Subcutaneous abdominal adipose tissue (tissue), 5 donors: ENCODE data around the gene PSMA5.
"Not testable (repeated sequence)": the region's sequence is repeated elsewhere in the genome, so short reads cannot be mapped to it uniquely, and the experiment has no call there.

Experiments
- H3K27ac ChIP-seq: one replicate; pipeline ENCODE4 v1.7.0; 2013; ENCODE audit warnings: low read depth, mild to moderate bottlenecking, inconsistent platforms, low read length, moderate library complexity
- H3K27me3 ChIP-seq, 5 donors: one replicate each; pipeline ENCODE4 v1.7.0; 2013; ENCODE audit warnings: low read length in 5 of 5, inconsistent platforms in 1 of 5; ENCODE audit not compliant: control insufficient read depth in 5 of 5, insufficient read depth in 4 of 5
- H3K36me3 ChIP-seq, 5 donors: one replicate each; pipeline ENCODE4 v1.7.0; 2013; ENCODE audit warnings: low read length in 5 of 5; ENCODE audit not compliant: control insufficient read depth in 5 of 5, insufficient read depth in 5 of 5
- H3K4me1 ChIP-seq, 5 donors: one replicate each; pipeline ENCODE4 v1.7.0; 2013; ENCODE audit warnings: low read length in 5 of 5, mild to moderate bottlenecking in 3 of 5, moderate library complexity in 1 of 5; ENCODE audit not compliant: control insufficient read depth in 5 of 5, insufficient read depth in 5 of 5
- H3K4me3 ChIP-seq, 5 donors: one replicate each; pipeline ENCODE4 v1.7.0; 2013; ENCODE audit warnings: low read length in 5 of 5, low read depth in 1 of 5
- H3K9ac ChIP-seq, 5 donors: one replicate each; pipeline ENCODE4 v1.7.0; 2013; ENCODE audit warnings: low read length in 5 of 5, mild to moderate bottlenecking in 4 of 5, moderate library complexity in 3 of 5
- H3K9me3 ChIP-seq, 5 donors: one replicate each; pipeline ENCODE4 v1.7.0; 2013; ENCODE audit warnings: low read length in 5 of 5; ENCODE audit not compliant: control insufficient read depth in 5 of 5
- donor health status: healthy.
- donor health status: healthy.
- donor health status: healthy.
- donor health status: healthy.
- donor health status: healthy.

The PSMA5 gene

DNA sequence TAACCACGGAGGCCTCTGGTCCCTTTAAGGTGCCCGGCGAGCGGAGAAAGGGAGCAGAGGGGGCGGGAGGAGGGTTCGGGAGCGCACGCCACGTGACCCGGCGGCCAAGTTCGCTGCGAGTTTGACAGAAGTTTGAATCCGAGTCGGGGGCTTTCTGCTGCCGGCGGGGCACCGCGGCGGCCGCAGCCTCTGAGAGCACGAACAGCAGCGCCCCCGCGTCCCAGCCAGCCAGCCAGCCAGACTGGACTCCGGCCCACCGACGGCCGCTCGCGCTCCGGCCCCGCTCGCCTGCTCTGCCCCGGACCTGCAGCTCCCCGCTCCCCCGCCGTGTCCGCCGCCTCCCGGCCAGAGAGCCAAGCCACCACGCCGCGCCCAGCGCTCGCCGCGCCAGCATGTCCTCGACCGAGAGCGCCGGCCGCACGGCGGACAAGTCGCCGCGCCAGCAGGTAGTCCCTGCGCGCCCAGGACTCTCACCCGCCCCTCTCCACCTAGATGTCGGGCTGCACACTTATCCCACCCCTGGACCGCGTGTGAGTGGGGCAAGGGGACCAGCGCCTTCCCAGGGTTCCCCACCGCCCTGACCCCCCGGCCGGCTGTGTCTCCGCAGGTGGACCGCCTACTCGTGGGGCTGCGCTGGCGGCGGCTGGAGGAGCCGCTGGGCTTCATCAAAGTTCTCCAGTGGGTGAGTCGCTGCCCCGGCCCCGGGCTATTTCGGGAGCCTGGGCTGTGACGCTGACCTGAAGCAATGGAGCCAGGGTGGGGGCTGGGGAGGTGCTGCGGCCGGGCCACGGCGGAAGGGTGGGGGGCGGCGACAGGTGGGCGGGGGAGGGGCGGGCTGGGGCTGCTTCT, 40.4 kb upstream of the PSMA5 start, which contains the start of gene SYPL2:
SYPL2 (plus strand) TSS at position 95 of the 849 bp plus-strand sequence; CDS start at position 393, 298 bp downstream.
- H3K27ac ChIP-seq, result no peak within 1 kb of the TSS

DNA sequence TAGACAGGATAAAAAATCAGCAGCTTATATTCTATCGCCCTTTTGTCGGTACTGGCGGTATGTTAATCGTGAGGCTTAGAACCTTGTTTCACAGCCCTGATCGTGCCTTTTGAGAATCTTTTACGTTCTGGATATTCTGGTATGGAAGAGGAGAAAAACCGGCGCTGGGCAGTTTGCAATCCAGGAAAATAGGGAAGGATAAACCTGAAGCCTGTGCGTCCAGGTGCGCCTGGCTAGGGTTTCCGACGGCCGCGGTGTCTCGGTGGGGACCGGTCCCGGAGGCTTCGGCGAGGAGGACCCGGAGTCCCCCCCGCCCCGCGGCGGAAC, 39.8 kb upstream of the PSMA5 start:
- H3K36me3 ChIP-seq, result no peaks in the 10 kb centered on the region
- peak overlapping the region; percentile 62 to 80 (median 68) for H3K4me3 ChIP-seq
- H3K27ac ChIP-seq, result no peak overlapping the region
- peak overlapping the region in 2 of 5 donors; percentile 67 to 70 for H3K9ac ChIP-seq
- no peaks in the 10 kb centered on the region for H3K9me3 ChIP-seq
- peaks cover 0 to 16% (median 7%) of the 10 kb centered on the region in 5 donors for H3K27me3 ChIP-seq
- peaks cover 0 to 20% (median 18%) of the 10 kb centered on the region in 5 donors for H3K4me1 ChIP-seq

More for the DNA sequence above, 40.4 kb upstream of the PSMA5 start, which contains the start of gene SYPL2:
- Histone ChIP-seq H3K4me3 (peak within 1 kb of the TSS; percentile 62 to 80 (median 68)), H3K36me3 (no peaks in the 10 kb centered on the region), H3K27me3 (peaks cover 0 to 16% (median 7%) of the 10 kb centered on the region in 5 donors), H3K9ac (peak within 1 kb of the TSS in 3 of 5 donors; percentile 43 to 70 (median 67)), H3K9me3 (no peaks in the 10 kb centered on the region), H3K4me1 (peaks cover 0 to 20% (median 18%) of the 10 kb centered on the region in 5 donors)

- Histone ChIP-seq H3K4me3 (no peak overlapping the region), H3K27me3 (peaks cover 0 to 3% (median 0%) of the 10 kb centered on the region in 5 donors), H3K27ac (no peak overlapping the region), H3K4me1 (no peaks in the 10 kb centered on the region), H3K9ac (no peak overlapping the region), H3K36me3 (no peaks in the 10 kb centered on the region), H3K9me3 (peaks cover 0 to 5% (median 0%) of the 10 kb centered on the region in 5 donors)
These were observed 31.6 kb upstream of the PSMA5 start for GRCh38 chr1:109457819-109458218.

DNA sequence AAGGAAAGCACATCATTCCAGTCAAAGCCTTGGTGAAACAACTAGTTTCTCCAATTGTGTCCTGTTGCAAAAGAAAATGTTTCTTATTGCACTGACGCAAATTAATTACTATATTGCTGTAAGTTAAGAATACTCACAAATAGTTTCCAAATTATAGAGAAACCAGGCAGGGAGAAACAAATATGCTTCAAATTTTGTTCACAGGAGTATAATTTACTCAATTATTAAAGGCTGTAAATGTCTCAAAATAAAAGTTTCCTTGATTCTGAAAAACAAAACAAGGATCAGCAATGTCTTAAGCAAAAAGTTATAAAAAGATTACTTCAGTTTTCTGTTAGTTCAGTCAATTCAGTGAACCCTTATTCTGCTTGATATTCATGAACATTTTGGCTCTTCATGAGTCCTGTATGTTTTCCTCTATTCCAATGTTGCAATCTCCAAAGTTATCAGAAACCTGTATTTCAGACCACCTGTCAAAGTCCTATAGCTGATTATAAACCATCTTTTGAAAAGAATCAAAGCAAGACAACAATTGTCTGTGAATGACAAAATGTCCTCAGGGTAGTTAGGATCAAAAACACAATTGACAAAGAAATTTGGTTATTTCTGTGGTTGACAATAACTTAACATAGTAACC, 28.4 kb upstream of the PSMA5 start:
- no peak overlapping the region for H3K4me3 ChIP-seq
- peaks cover 0 to 3% (median 0%) of the 10 kb centered on the region in 5 donors for H3K27me3 ChIP-seq
- no peak overlapping the region for H3K9ac ChIP-seq
- H3K36me3 ChIP-seq, result no peaks in the 10 kb centered on the region
- H3K27ac ChIP-seq, result no peak overlapping the region
- H3K9me3 ChIP-seq, result peaks cover 0 to 5% (median 0%) of the 10 kb centered on the region in 5 donors
- H3K4me1 ChIP-seq, result no peaks in the 10 kb centered on the region

DNA sequence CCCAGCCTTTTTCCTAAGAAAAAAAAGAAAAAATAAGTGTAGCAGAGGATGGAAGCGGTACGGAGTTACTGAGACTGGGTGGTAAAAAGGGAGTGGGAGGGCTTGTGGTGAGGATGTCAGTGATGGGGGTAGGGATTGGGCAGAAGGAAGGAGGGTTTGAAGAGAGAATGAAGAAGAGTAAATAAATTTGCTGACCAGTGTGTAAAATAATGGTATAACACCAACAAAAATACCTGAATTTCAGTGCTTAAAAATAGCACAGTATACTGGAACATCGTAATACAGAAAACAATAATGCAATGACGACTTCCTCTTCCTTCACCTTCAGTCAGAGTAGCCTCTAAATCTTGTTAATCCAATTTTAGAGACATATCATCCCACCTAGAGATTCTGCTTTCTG, 21.3 kb upstream of the PSMA5 start:
- H3K27me3 ChIP-seq, result peaks cover 3 to 9% (median 6%) of the 10 kb centered on the region in 5 donors
- no peak overlapping the region for H3K4me3 ChIP-seq
- no peaks in the 10 kb centered on the region for H3K4me1 ChIP-seq
- no peaks in the 10 kb centered on the region for H3K36me3 ChIP-seq
- no peaks in the 10 kb centered on the region for H3K9me3 ChIP-seq
- H3K9ac ChIP-seq, result no peak overlapping the region
- H3K27ac ChIP-seq, result no peak overlapping the region

- H3K27ac ChIP-seq, H3K4me1 ChIP-seq, H3K9me3 ChIP-seq, H3K36me3 ChIP-seq, H3K4me3 ChIP-seq, H3K9ac ChIP-seq: not testable (repeated sequence)
- H3K27me3 ChIP-seq, result peaks cover 3 to 14% (median 6%) of the 10 kb centered on the region in 5 donors
These were observed 19.9 kb upstream of the PSMA5 start for GRCh38 chr1:109445949-109446695.

DNA sequence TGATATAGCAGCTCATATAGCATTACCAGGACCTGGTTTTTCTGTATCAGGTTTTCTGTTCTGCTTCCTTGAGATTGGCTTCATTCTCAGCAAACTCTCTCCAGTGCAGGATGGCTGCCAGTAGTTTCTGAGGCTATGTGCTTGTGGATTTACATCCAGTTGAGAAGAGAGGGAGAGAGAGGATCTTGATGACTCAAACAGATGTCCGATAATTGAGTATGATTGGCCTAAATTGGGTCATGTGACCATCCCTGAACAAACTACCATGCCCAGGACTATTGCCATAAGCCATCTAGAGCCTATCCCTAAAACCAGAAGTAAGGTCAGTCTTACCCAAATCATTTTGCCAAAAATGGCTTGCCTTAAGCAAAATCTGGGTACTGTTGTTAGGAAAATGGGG, 18.1 kb upstream of the PSMA5 start:
- Histone ChIP-seq H3K9ac (no peak overlapping the region), H3K4me3 (no peak overlapping the region), H3K27ac (no peak overlapping the region), H3K9me3 (no peaks in the 10 kb centered on the region), H3K4me1 (no peaks in the 10 kb centered on the region), H3K36me3 (no peaks in the 10 kb centered on the region), H3K27me3 (peaks cover 0 to 14% (median 6%) of the 10 kb centered on the region in 5 donors)

DNA sequence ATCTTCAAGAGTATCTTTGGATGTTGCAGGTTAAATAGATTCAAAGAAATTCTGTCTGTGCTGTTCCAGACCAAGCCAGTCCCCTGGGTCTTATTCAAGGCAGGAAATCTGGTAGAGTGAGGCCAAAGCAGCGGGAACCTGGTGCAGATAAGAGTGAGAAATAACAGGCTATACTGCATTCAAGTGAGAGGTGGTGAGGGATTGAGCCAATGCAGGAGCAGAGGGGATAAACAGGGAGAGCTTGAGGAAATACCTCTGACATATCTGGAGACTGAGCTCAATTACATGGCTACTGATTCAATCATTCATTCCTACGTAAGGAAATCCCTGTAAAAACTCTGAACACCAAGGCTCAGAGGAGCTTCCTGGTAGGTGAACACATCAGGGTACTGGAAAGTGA, 17.2 kb upstream of the PSMA5 start:
- no peaks in the 10 kb centered on the region for H3K4me1 ChIP-seq
- H3K9me3 ChIP-seq, result no peaks in the 10 kb centered on the region
- no peak overlapping the region for H3K9ac ChIP-seq
- H3K4me3 ChIP-seq, result no peak overlapping the region
- H3K27me3 ChIP-seq, result peaks cover 0 to 14% (median 6%) of the 10 kb centered on the region in 5 donors
- H3K36me3 ChIP-seq, result no peaks in the 10 kb centered on the region
- no peak overlapping the region for H3K27ac ChIP-seq

DNA sequence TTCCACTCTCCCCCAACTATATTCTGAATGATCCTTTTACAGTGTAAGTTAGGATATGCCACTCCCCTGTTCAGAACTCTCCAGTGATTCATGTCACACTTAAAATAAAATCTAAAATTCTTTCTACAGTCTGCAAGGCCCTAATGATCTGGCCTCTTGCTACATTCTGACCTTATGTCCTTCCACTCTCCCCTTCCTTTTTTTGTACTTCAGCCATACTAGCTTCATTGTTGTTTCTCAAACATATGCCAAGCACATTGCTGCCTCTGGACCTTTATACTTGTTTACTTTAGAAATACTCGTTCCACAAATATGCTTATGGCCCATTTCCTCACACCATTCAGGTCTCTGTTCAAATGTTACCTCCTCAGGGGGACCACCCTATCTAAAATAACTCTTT, 14.8 kb upstream of the PSMA5 start:
- no peaks in the 10 kb centered on the region for H3K4me1 ChIP-seq
- no peaks in the 10 kb centered on the region for H3K9me3 ChIP-seq
- H3K9ac ChIP-seq, result no peak overlapping the region
- no peak overlapping the region for H3K27ac ChIP-seq
- peaks cover 0 to 8% (median 4%) of the 10 kb centered on the region in 5 donors for H3K27me3 ChIP-seq
- H3K36me3 ChIP-seq, result no peaks in the 10 kb centered on the region
- H3K4me3 ChIP-seq, result no peak overlapping the region
